ENCODE results near the gene CHST3.

GRCh38 chr10:71965623-71966022, 1.4 kb downstream of the CHST3 start:
- TF ChIP-seq POLR2A (IDR thresholded peaks at IDR 0.05) (no peak), CTCF (IDR thresholded peaks at IDR 0.05) (no peak)

Data from heart left ventricle (tissue), 13 donors.